HepG2 (cell line): ENCODE results near the gene PLEKHA6.

Source experiments
- CTCF ChIP-seq: sonication (generic); formaldehyde crosslinking; IDR thresholded peaks from 2 replicates; pipeline ENCODE4 v1.5.0; 2020; ENCODE audit warnings: mild to moderate bottlenecking, missing genetic modification reagents, moderate library complexity
- EP300 ChIP-seq, 3 experiments: sonication (generic) in 1 of 3; formaldehyde crosslinking in 1 of 3; IDR thresholded peaks; 2 replicates each; pipeline versions ENCODE4 v1.5.1 to v1.6.1; 2011 to 2020; ENCODE audit warnings: low read depth in 2 of 3, low read length in 2 of 3, borderline replicate concordance in 1 of 3, improper control_type of control experiment in 1 of 3, mild to moderate bottlenecking in 1 of 3, missing genetic modification reagents in 1 of 3, moderate library complexity in 1 of 3
- FOSL1 ChIP-seq: sonication (generic); formaldehyde crosslinking; IDR thresholded peaks from 2 replicates; pipeline ENCODE4 v1.9.0; 2021; ENCODE audit warnings: missing genetic modification reagents, borderline replicate concordance
- MXI1 ChIP-seq: IDR thresholded peaks from 3 replicates; pipeline ENCODE4 v1.6.1; 2012; ENCODE audit warnings: low read depth, low read length, inconsistent platforms, borderline replicate concordance
- SAFB2 ChIP-seq: sonication (generic); formaldehyde crosslinking; IDR thresholded peaks from 2 replicates; pipeline ENCODE4 v1.5.1; 2020; ENCODE audit warnings: missing genetic modification reagents, low read depth, mild to moderate bottlenecking, borderline replicate concordance
- ZFP91 ChIP-seq: sonication (generic); formaldehyde crosslinking; IDR thresholded peaks from 2 replicates; pipeline ENCODE4 v1.9.0; 2022; ENCODE audit warnings: missing genetic modification reagents, mild to moderate bottlenecking, borderline replicate concordance
- ZIK1 ChIP-seq: sonication (generic); formaldehyde crosslinking; IDR thresholded peaks from 2 replicates; pipeline ENCODE4 v1.5.0; 2020; ENCODE audit warnings: mild to moderate bottlenecking, low read depth, missing genetic modification reagents, borderline replicate concordance
- ZNF205 ChIP-seq: IDR thresholded peaks from 2 replicates; pipeline ENCODE4 v1.6.1; 2018; ENCODE audit warnings: missing biosample characterization, missing genetic modification reagents
- ZNF44 ChIP-seq: sonication (generic); formaldehyde crosslinking; IDR thresholded peaks from 2 replicates; pipeline ENCODE4 v1.5.1; 2020; ENCODE audit warnings: mild to moderate bottlenecking, missing genetic modification reagents
- ZSCAN21 ChIP-seq: sonication (generic); formaldehyde crosslinking; IDR thresholded peaks from 2 replicates; pipeline ENCODE4 v1.8.0; 2022; ENCODE audit warnings: mild to moderate bottlenecking, missing genetic modification reagents, moderate library complexity, borderline replicate concordance

GRCh38 chr1:204353213-204353910 lies 6.4 kb downstream of the PLEKHA6 start:
- TF ChIP-seq SAFB2 (CRISPR knock-in tag) (no peak), ZFP91 (CRISPR knock-in tag) (no peak), CTCF (CRISPR knock-in tag) (no peak), EP300 (IDR thresholded peaks at IDR 0.05; ENCODE audit: low read depth in 2 of 2, low read length in 2 of 2) (no peak), EP300 (CRISPR knock-in tag; IDR thresholded peaks at IDR 0.05; ENCODE audit: borderline replicate concordance) (no peak), ZNF205 (CRISPR knock-in tag) (no peak), ZNF44 (CRISPR knock-in tag) (no peak), FOSL1 (CRISPR knock-in tag) (no peak), MXI1 (no peak), ZIK1 (no peak), ZSCAN21 (CRISPR knock-in tag) (no peak)
